WTC11 (cell line): ENCODE measurements around the gene DYNLL1.

Experiments used
- ATF3 ChIP-seq: sonication (generic); formaldehyde crosslinking; conservative IDR thresholded peaks from 2 replicates; pipeline ENCODE4 v1.8.1; 2022; ENCODE audit warnings: mild to moderate bottlenecking, missing genetic modification reagents
- CREB1 ChIP-seq: sonication (generic); formaldehyde crosslinking; IDR thresholded peaks from 2 replicates; pipeline ENCODE4 v1.8.0; 2023; ENCODE audit warnings: mild to moderate bottlenecking, missing genetic modification reagents
- CTCF ChIP-seq: fragments of 200-600 bp; IDR thresholded peaks from 2 replicates; pipeline ENCODE4 v1.8.0; 2022; ENCODE audit warnings: antibody characterized with exemption
- ELF4 ChIP-seq: sonication (generic); formaldehyde crosslinking; IDR thresholded peaks from 2 replicates; pipeline ENCODE4 v1.8.1; 2022; ENCODE audit warnings: low read depth, mild to moderate bottlenecking, moderate library complexity, missing genetic modification reagents
- ETV6 ChIP-seq: sonication (generic); formaldehyde crosslinking; IDR thresholded peaks from 2 replicates; pipeline ENCODE4 v1.8.1; 2022; ENCODE audit warnings: mild to moderate bottlenecking, missing genetic modification reagents
- PRRX2 ChIP-seq: fragments of 250-450 bp; sonication (Bioruptor Pico); IDR thresholded peaks from 2 replicates; pipeline ENCODE4 v1.8.0; 2021; ENCODE audit warnings: mild to moderate bottlenecking
- SP1 ChIP-seq: sonication (generic); formaldehyde crosslinking; conservative IDR thresholded peaks from 2 replicates; pipeline ENCODE4 v1.8.1; 2022; ENCODE audit warnings: missing genetic modification reagents
- TEAD4 ChIP-seq: sonication (generic); formaldehyde crosslinking; IDR thresholded peaks from 2 replicates; pipeline ENCODE4 v1.8.0; 2022; ENCODE audit warnings: mild to moderate bottlenecking, missing genetic modification reagents

GRCh38 chr12:120544691-120545090 lies 48.8 kb downstream of the DYNLL1 start:
- no peak for TF ChIP-seq CTCF
- TF ChIP-seq ETV6 (CRISPR knock-in tag), result no peak
- no peak for TF ChIP-seq SP1 (CRISPR knock-in tag)
- TF ChIP-seq ATF3 (CRISPR knock-in tag), result no peak
- no peak for TF ChIP-seq ELF4 (CRISPR knock-in tag)
- no peak for TF ChIP-seq CREB1 (CRISPR knock-in tag)
- TF ChIP-seq PRRX2 (CRISPR knock-in tag), result no peak
- no peak for TF ChIP-seq TEAD4 (CRISPR knock-in tag)
